Nephron progenitor cell (in vitro differentiated cells): ENCODE measurements around the gene TERT.
A peak's percentile ranks its signal among the peaks of the same experiment; 100 is the strongest.

Experiments
- DNase-seq: peaks from one replicate; pipeline ENCODE4 v3.0.0; 2021
- H3K27ac Mint-ChIP-seq: 2 replicates; pipeline ENCODE4 v1.8.0; 2021; ENCODE audit warnings: mild to moderate bottlenecking, moderate library complexity, mixed read lengths
- H3K27me3 Mint-ChIP-seq: 2 replicates; pipeline ENCODE4 v1.8.0; 2021; ENCODE audit warnings: mild to moderate bottlenecking, low read depth, mixed read lengths; ENCODE audit not compliant: poor library complexity
- H3K36me3 Mint-ChIP-seq: 2 replicates; pipeline ENCODE4 v1.8.0; 2021; ENCODE audit warnings: low read depth, mixed read lengths
- H3K4me1 Mint-ChIP-seq: 2 replicates; pipeline ENCODE4 v1.8.0; 2021; ENCODE audit warnings: mixed read lengths
- H3K4me3 Mint-ChIP-seq: 2 replicates; pipeline ENCODE4 v1.8.0; 2021; ENCODE audit warnings: mild to moderate bottlenecking, moderate library complexity, mixed read lengths
- H3K9me3 Mint-ChIP-seq: 2 replicates; pipeline ENCODE4 v1.8.0; 2021; ENCODE audit warnings: mild to moderate bottlenecking, moderate library complexity, mixed read lengths
- TF ChIP-seq, protein P1 (sequence below): fragments of 200-600 bp; sonication (generic); IDR thresholded peaks from 2 replicates; pipeline ENCODE4 v1.5.0; 2021; ENCODE audit warnings: antibody characterized with exemption

The TERT gene

DNA sequence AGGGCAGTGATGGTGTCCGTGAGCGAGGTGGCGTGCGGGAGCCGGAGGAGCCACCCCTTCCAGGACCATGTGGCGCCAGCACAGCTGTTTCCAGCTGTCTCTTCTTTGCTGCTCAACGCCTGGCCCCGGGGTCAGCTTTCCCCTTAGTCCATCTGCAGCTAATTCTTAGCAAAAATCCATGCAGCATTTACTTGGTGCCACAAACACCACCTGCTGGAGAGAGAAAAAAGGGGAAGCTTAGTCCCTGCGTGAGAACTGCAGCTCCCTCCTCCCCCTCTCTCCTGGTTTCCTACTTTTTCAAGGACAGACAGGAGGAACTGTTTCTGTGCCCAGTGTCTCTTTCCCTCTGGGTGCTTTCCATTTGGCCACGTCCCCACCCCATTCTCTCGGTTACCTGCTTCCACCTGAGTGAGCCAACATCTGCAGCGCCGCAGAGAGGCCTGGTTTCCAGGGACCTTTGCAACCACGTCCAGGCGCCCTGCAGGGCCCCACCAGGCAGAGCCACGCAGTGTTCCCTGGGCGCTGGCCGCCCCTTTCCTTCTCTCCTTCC, 90.1 kb downstream of the TERT start:
- H3K4me1 Mint-ChIP-seq: peaks cover 37% of the 10 kb centered on the region
- H3K4me3 Mint-ChIP-seq: no peak overlapping the region
- no peak overlapping the region for H3K27ac Mint-ChIP-seq
- no peaks in the 10 kb centered on the region for H3K36me3 Mint-ChIP-seq
- peak; percentile 52 for DNase-seq
- H3K9me3 Mint-ChIP-seq: no peaks in the 10 kb centered on the region
- TF ChIP-seq, protein P1, sequence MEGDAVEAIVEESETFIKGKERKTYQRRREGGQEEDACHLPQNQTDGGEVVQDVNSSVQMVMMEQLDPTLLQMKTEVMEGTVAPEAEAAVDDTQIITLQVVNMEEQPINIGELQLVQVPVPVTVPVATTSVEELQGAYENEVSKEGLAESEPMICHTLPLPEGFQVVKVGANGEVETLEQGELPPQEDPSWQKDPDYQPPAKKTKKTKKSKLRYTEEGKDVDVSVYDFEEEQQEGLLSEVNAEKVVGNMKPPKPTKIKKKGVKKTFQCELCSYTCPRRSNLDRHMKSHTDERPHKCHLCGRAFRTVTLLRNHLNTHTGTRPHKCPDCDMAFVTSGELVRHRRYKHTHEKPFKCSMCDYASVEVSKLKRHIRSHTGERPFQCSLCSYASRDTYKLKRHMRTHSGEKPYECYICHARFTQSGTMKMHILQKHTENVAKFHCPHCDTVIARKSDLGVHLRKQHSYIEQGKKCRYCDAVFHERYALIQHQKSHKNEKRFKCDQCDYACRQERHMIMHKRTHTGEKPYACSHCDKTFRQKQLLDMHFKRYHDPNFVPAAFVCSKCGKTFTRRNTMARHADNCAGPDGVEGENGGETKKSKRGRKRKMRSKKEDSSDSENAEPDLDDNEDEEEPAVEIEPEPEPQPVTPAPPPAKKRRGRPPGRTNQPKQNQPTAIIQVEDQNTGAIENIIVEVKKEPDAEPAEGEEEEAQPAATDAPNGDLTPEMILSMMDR: peak; percentile 38
- H3K27me3 Mint-ChIP-seq: peaks cover 24% of the 10 kb centered on the region

DNA sequence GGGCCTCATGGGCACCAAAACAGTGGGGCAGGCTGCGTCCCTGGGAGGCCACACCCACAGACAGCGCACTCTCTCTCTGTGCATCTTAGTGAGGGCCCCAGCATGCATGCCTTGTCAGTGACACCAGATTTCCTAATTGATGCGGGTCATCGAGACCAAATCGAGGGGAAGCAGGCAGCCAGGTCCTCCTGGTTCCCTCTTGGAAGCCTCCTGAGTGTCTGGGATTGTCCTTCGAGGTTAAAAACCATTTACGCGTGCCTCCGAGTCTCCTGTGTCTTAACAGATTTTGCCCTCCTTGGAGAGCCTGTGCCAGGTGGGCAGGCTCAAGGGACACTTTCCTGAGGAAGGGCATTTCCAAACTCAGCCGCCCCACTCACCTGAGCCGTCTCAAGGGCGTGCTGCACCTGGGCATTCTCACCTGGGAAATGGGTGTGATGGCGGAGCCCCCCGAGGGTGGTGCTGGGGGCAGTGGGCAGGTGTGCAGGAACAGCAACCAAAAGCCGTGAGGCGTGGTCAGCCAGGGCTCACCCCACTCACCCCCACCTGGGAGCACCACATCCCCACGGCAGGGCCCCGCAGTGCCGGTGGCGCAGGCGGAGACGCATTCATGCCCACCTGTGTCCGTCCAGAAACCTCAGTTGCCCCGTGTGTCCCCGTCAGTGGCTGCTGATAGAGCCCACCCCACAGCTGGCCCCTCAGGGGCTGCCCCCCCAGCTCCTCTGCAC, 90.7 kb downstream of the TERT start:
- Mint-ChIP-seq H3K36me3 (no peaks in the 10 kb centered on the region), H3K9me3 (no peaks in the 10 kb centered on the region), H3K4me1 (peaks cover 30% of the 10 kb centered on the region)

DNA sequence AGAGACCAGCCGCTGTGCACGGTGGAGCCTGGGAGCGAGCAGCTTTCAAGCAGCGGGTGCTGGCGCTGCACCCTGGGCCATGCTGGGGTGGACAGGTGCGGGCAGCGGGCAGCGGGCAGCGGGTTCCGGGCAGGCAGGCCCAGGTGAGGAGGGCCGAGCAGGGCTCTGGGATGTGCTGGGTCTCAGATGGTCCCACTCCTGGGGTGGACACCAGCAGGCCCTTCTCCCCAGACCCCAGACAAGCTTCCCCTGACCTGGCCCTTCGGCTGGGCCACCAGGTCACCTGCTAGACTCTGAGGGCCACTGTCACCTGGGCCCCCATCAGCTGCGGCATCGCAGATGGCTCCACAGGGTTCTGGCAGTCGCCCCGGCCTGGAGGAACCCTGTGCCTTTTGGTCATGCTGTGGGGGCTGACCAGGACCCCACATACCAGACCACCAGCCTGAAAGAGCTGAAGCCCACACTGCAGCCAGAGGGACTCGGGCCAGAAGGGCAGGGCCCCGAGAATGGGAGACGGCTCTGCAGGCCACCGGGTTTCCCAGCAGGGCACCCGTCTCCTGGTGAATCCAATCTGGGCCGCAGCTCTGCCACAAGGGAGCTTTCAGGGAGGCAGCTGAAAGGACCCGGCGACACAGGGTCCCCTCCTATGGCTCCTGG, 91.4 kb downstream of the TERT start:
- H3K36me3 Mint-ChIP-seq: no peaks in the 10 kb centered on the region
- H3K9me3 Mint-ChIP-seq: no peaks in the 10 kb centered on the region
- TF ChIP-seq, protein P1: no peak
- DNase-seq: no peak
- H3K4me3 Mint-ChIP-seq: no peak overlapping the region
- H3K27me3 Mint-ChIP-seq: peaks cover 24% of the 10 kb centered on the region
- H3K4me1 Mint-ChIP-seq: peaks cover 25% of the 10 kb centered on the region
- no peak overlapping the region for H3K27ac Mint-ChIP-seq

More for the DNA sequence above, 90.7 kb downstream of the TERT start:
- TF ChIP-seq, protein P1: no peak
- no peak overlapping the region for H3K4me3 Mint-ChIP-seq
- DNase-seq: no peak
- no peak overlapping the region for H3K27ac Mint-ChIP-seq
- peaks cover 24% of the 10 kb centered on the region for H3K27me3 Mint-ChIP-seq
